Activated T-cell treated with anti-CD3 and anti-CD28 coated beads, Interleukin-2, amount 50 U/mL, for 24 hours (primary cell): ENCODE results near the gene PDE10A.

Experiments
- DNase-seq: peaks from one replicate; pipeline ENCODE4 v3.0.0-alpha.2; 2020
- H3K27ac Mint-ChIP-seq: 2 replicates; pipeline ENCODE4 v1.8.0; 2020; ENCODE audit warnings: mild to moderate bottlenecking, mixed read lengths
- H3K27me3 Mint-ChIP-seq: 2 replicates; pipeline ENCODE4 v1.8.0; 2020; ENCODE audit warnings: mixed read lengths
- H3K36me3 Mint-ChIP-seq: 2 replicates; pipeline ENCODE4 v1.8.0; 2020; ENCODE audit warnings: low read depth, mixed read lengths
- H3K4me1 Mint-ChIP-seq: 2 replicates; pipeline ENCODE4 v1.8.0; 2020; ENCODE audit warnings: low read depth, mixed read lengths
- H3K4me3 Mint-ChIP-seq: 2 replicates; pipeline ENCODE4 v1.8.0; 2020; ENCODE audit warnings: mild to moderate bottlenecking, moderate library complexity, mixed read lengths
- H3K9me3 Mint-ChIP-seq: 2 replicates; pipeline ENCODE4 v1.8.0; 2020; ENCODE audit warnings: mixed read lengths

Gene PDE10A

DNA sequence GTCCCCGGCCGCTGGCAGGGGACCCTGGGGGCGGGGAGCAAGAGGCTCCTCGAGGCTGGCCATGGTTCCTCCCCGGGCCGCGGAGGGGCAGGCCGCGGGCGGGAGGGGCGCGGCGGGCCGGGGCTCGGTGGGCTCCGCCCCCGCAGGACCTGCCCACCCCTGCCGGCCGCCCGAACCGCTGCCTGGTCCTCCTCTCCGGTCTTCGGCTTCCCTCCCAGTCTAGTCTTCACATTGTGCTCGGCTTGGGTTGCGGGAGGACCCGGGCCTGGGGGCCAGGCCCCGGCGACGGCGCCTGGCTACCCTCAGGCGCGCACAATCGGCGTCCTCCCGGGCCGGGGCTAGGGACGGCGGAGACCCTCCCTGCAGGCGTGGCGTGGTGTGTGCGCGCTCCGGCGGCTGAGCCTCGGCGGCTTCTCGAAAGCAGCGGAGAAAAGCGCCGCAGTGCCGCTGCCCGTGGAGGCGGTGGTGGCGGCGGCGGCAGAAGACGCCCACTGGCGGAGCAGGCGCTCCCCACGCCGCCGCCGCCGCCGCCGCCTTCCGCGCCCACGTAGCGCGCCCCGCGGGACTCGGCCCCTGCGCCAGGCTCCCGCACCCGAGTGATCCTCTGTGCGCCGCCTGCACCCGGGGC lies at the start of gene PDE10A:
PDE10A (minus strand) TSS at position 493 of the 628 bp plus-strand sequence; CDS start at position 63, 430 bp downstream.
- Mint-ChIP-seq H3K36me3 (no peaks in the 10 kb centered on the region), H3K9me3 (no peaks in the 10 kb centered on the region), H3K27ac (peak within 1 kb of the TSS; percentile 40), H3K27me3 (peaks cover 63% of the 10 kb centered on the region), H3K4me3 (no peak within 1 kb of the TSS), H3K4me1 (peaks cover 8% of the 10 kb centered on the region)
- no peak for DNase-seq

DNA sequence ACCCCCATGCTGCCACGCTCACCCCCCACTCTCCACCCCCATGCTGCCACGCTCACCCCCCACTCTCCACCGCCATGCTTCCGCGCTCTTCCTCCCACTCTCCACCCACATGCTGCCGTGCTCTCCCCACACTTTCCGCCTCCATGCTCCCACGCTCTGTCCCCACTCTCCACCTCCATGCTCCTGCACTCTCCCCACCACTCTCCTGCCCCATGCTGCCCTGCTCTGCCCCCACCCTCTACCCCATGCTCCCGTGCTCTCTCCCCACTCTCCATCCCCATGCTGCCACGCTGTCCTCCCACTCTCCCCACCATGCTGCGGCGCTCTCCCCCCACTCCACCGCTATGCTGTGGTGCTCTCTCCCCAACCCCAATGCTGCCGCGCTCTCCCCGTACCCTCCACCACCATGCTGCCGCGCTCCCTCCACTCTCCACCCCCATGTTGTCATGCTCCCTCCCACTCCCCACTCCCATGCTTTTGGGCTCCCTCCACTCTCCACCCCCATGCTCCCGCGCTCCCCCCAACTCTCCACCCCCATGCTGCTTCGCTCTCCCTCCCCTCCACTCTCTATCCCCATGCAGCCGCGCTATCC lies 46.0 kb upstream of the PDE10A start:
- Mint-ChIP-seq H3K27me3 (no peaks in the 10 kb centered on the region), H3K9me3 (no peaks in the 10 kb centered on the region), H3K27ac (no peak overlapping the region), H3K36me3 (no peaks in the 10 kb centered on the region), H3K4me1 (no peaks in the 10 kb centered on the region), H3K4me3 (no peak overlapping the region)
- DNase-seq: no peak

- DNase-seq: no peak
- no peaks in the 10 kb centered on the region for H3K9me3 Mint-ChIP-seq
- no peaks in the 10 kb centered on the region for H3K4me1 Mint-ChIP-seq
- no peaks in the 10 kb centered on the region for H3K27me3 Mint-ChIP-seq
- H3K4me3 Mint-ChIP-seq: no peak overlapping the region
- H3K36me3 Mint-ChIP-seq: no peaks in the 10 kb centered on the region
- no peak overlapping the region for H3K27ac Mint-ChIP-seq
These were observed 44.2 kb upstream of the PDE10A start for GRCh38 chr6:165707067-165707853.

DNA sequence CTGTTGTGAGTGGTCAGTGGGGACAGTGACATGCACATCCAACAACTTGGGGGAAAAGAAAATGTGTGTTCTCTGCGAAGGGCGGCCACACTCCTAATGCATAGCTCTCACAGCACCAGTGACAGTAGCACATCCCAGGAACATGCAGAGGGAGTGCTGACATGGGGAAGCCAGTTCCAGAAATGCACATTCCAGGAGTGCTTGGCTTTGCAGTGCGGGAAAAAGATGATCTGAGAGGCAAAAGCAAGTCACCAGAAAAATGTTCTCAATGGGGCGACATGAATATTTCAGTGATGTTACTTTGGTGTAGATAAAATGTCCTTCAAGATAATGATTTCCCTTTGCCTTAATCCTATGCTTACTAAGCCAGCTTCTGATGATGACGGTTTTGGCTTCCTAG lies 42.9 kb upstream of the PDE10A start:
- H3K36me3 Mint-ChIP-seq: no peaks in the 10 kb centered on the region
- DNase-seq: no peak
- no peaks in the 10 kb centered on the region for H3K27me3 Mint-ChIP-seq
- no peaks in the 10 kb centered on the region for H3K9me3 Mint-ChIP-seq
- H3K27ac Mint-ChIP-seq: no peak overlapping the region
- no peak overlapping the region for H3K4me3 Mint-ChIP-seq
- no peaks in the 10 kb centered on the region for H3K4me1 Mint-ChIP-seq

DNA sequence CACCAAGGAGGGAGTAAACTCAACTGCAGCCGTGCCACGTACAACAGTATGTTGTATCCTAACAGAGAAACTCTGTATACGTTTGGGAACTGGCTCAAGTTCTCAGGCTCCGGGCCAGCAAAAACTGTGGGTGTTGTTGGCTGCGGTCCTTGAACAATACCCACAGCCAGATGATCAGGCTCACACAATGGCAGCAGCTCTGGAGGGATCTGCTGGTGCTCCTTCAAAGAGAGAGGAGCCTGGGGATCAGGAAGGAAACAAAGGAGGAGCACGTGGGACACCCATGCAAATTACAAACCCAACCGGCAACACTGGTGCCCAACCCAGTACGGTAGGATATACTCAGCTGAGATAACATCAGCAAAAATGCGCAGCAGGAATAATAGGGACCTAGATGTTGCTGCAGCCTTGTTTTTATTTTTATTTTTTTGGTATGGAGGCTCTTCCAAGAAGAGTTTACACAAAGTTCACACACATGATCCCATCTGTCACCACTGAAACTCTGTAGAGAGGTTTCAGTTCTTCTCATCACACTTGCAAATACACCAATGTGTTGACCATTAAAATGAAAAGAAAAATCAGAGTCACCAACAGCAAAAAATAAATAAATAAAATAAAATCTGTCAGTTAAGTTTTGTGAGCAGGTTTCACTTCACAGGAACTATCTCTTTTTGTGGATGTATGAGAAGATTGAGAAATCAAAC lies 41.2 kb upstream of the PDE10A start:
- H3K36me3 Mint-ChIP-seq: no peaks in the 10 kb centered on the region
- no peak overlapping the region for H3K4me3 Mint-ChIP-seq
- DNase-seq: no peak
- no peak overlapping the region for H3K27ac Mint-ChIP-seq
- no peaks in the 10 kb centered on the region for H3K9me3 Mint-ChIP-seq
- H3K4me1 Mint-ChIP-seq: no peaks in the 10 kb centered on the region
- no peaks in the 10 kb centered on the region for H3K27me3 Mint-ChIP-seq

GRCh38 chr6:165702669-165703068 lies 39.6 kb upstream of the PDE10A start:
- Mint-ChIP-seq H3K4me1 (no peaks in the 10 kb centered on the region), H3K4me3 (no peak overlapping the region), H3K9me3 (no peaks in the 10 kb centered on the region), H3K27ac (no peak overlapping the region), H3K27me3 (no peaks in the 10 kb centered on the region), H3K36me3 (no peaks in the 10 kb centered on the region)
- no peak for DNase-seq

- Mint-ChIP-seq H3K9me3 (no peaks in the 10 kb centered on the region), H3K27ac (no peak overlapping the region), H3K4me1 (no peaks in the 10 kb centered on the region), H3K36me3 (no peaks in the 10 kb centered on the region), H3K27me3 (no peaks in the 10 kb centered on the region), H3K4me3 (no peak overlapping the region)
- DNase-seq: no peak
These were observed 38.7 kb upstream of the PDE10A start for GRCh38 chr6:165701564-165702354.

- Mint-ChIP-seq H3K36me3 (no peaks in the 10 kb centered on the region), H3K9me3 (no peaks in the 10 kb centered on the region), H3K4me3 (no peak overlapping the region), H3K27me3 (no peaks in the 10 kb centered on the region), H3K4me1 (no peaks in the 10 kb centered on the region), H3K27ac (no peak overlapping the region)
- no peak for DNase-seq
These were observed 38.0 kb upstream of the PDE10A start for GRCh38 chr6:165701005-165701404.

DNA sequence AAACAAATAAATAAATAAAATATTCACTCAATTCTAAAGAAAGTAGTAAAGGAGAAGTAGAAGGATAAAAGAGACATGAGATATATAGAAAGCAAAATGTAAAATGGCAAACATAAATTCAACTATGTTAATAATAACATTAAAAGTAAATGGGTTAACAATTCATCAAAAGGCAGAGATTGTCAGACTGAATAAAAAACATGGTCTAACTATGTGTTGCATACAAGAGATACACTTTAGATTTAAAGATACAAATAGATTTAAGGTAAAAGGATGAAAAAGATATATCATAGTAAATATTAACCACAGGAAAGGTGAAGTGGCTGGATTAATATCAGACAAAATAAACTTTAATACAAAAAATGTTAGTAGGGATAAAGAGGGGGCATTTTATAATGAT lies 35.8 kb upstream of the PDE10A start:
- DNase-seq: no peak
- no peak overlapping the region for H3K27ac Mint-ChIP-seq
- H3K4me1 Mint-ChIP-seq: no peaks in the 10 kb centered on the region
- no peaks in the 10 kb centered on the region for H3K36me3 Mint-ChIP-seq
- H3K4me3 Mint-ChIP-seq: no peak overlapping the region
- H3K9me3 Mint-ChIP-seq: no peaks in the 10 kb centered on the region
- no peaks in the 10 kb centered on the region for H3K27me3 Mint-ChIP-seq

DNA sequence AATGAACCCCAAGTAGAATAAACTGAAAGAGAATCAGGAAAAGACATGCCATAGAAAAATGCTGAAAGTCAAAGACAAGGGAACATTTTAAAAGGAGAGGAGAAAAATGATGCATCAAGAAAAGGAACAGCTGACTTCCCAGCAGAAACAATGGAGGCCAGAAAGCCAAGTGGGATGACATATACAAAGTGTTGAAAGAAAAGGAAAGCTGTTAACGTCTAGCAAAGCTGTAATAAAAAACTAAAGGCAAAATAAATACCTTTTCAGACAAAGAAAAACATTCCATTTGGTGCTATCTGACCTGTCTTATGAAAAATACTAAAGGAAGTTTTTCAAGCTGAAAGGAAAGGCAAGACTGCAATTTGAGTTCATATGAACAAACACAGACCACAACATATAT lies 34.1 kb upstream of the PDE10A start:
- DNase-seq: no peak
- Mint-ChIP-seq H3K27ac (no peak overlapping the region), H3K4me1 (no peaks in the 10 kb centered on the region), H3K27me3 (no peaks in the 10 kb centered on the region), H3K9me3 (no peaks in the 10 kb centered on the region), H3K36me3 (no peaks in the 10 kb centered on the region), H3K4me3 (no peak overlapping the region)

DNA sequence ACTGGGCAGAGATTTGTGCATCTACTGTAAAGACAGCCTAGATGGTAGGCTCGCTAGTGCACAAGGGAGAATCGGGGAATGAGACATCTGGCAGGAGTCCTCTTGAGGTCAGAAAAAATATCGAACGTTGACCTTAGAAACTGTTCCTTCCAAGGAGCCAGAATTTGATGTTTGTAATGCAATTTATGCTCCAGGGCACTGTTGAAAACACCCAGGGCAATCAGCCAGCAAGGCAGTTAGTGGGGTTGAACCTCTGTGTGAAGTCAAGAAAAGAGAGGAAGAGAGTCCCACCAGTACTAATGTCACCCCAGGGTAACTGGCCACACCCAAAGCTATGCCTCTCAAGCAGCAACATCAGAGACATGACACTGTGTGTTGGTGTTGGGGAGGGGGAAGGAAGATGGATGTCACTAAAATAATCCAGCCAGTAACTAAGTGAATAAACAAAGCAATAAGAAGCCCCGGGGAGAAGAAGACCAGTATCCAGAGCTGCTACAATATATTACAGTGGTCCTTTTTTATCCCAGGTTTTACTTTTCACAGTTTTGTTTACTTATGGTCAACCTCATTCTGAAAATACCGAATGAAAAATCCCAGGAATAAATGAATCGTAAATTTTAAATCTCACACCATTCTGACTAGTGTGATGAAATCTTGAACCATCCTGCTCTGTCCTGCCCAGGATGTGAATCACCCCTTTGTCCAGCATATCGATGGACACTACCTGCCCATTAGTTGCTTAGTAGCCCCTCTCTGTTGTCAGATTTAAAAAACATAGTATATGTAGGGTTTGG lies 32.9 kb upstream of the PDE10A start:
- no peaks in the 10 kb centered on the region for H3K36me3 Mint-ChIP-seq
- no peak for DNase-seq
- H3K27ac Mint-ChIP-seq: no peak overlapping the region
- peaks cover 6% of the 10 kb centered on the region for H3K27me3 Mint-ChIP-seq
- no peaks in the 10 kb centered on the region for H3K9me3 Mint-ChIP-seq
- no peak overlapping the region for H3K4me3 Mint-ChIP-seq
- H3K4me1 Mint-ChIP-seq: no peaks in the 10 kb centered on the region

DNA sequence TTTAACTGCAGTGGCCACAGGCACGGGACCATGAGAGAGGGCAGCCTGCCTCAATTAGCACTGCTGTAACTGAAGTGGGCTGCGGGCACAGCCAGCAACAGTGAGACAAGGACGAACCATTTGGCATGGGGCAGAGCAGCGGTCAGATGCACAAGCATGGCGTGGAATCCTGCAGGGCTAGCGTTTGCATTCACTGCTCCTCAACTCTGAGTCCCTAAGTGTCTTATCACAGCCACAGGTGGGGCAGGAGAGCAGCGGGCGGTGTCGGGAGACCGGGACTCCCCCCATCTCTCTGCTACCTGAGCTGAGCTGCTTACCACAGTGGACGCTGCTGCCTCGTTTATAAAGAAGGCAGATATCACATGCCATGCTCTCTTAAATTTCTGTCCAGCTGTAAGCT lies 31.3 kb upstream of the PDE10A start:
- Mint-ChIP-seq H3K27me3 (peaks cover 6% of the 10 kb centered on the region), H3K9me3 (no peaks in the 10 kb centered on the region), H3K4me1 (no peaks in the 10 kb centered on the region), H3K4me3 (no peak overlapping the region), H3K36me3 (no peaks in the 10 kb centered on the region), H3K27ac (no peak overlapping the region)
- DNase-seq: no peak

DNA sequence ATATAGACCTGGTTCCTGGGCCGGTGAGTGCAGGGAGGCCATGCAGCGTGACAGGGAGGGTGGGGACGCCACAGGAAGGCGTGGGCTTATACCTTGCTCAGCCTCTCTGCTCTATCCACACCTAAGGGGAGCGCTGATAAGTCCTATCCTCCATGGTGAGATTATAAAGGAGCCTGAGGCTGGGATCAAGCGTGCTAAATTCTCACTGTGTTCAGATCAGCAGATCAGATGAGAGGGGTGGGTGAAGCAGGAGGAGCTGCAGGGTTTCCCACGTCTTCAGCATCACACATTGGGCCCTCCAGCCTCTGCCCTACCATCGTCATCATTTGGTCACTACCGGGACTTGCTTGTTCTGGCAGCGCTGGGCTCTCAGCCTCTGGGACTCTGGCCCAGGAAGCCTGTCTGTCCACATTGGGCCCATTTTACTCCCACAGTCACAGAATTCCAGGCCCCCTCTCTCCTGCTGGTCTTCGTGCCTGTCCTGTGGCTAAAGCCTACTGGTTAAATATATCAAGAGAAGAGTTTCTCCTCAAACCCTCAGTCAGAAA lies 29.1 kb upstream of the PDE10A start:
- Mint-ChIP-seq H3K4me1 (no peaks in the 10 kb centered on the region), H3K27me3 (peaks cover 6% of the 10 kb centered on the region), H3K36me3 (no peaks in the 10 kb centered on the region), H3K9me3 (no peaks in the 10 kb centered on the region), H3K27ac (no peak overlapping the region), H3K4me3 (no peak overlapping the region)
- DNase-seq: no peak
